GM12873 (cell line): ENCODE results near the gene LTN1.

Source experiments
- CTCF ChIP-seq: IDR thresholded peaks from 2 replicates; pipeline ENCODE4 v1.5.1; 2012; ENCODE audit warnings: low read depth, mild to moderate bottlenecking, moderate library complexity, low read length, control low read depth; ENCODE audit not compliant: insufficient read depth; ENCODE audit errors: missing control alignments

Gene LTN1, protein sequence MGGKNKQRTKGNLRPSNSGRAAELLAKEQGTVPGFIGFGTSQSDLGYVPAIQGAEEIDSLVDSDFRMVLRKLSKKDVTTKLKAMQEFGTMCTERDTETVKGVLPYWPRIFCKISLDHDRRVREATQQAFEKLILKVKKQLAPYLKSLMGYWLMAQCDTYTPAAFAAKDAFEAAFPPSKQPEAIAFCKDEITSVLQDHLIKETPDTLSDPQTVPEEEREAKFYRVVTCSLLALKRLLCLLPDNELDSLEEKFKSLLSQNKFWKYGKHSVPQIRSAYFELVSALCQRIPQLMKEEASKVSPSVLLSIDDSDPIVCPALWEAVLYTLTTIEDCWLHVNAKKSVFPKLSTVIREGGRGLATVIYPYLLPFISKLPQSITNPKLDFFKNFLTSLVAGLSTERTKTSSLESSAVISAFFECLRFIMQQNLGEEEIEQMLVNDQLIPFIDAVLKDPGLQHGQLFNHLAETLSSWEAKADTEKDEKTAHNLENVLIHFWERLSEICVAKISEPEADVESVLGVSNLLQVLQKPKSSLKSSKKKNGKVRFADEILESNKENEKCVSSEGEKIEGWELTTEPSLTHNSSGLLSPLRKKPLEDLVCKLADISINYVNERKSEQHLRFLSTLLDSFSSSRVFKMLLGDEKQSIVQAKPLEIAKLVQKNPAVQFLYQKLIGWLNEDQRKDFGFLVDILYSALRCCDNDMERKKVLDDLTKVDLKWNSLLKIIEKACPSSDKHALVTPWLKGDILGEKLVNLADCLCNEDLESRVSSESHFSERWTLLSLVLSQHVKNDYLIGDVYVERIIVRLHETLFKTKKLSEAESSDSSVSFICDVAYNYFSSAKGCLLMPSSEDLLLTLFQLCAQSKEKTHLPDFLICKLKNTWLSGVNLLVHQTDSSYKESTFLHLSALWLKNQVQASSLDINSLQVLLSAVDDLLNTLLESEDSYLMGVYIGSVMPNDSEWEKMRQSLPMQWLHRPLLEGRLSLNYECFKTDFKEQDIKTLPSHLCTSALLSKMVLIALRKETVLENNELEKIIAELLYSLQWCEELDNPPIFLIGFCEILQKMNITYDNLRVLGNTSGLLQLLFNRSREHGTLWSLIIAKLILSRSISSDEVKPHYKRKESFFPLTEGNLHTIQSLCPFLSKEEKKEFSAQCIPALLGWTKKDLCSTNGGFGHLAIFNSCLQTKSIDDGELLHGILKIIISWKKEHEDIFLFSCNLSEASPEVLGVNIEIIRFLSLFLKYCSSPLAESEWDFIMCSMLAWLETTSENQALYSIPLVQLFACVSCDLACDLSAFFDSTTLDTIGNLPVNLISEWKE (N-terminal part only)

GRCh38 chr21:28992526-28993292 is at the start of gene LTN1:
Gene LTN1 (minus strand): TSS chr21:28992877. CDS start chr21:28992805, 72 bp downstream.
- TF ChIP-seq CTCF, result no peak

- no peak for TF ChIP-seq CTCF
Measured at GRCh38 chr21:29034678-29035077, 42.0 kb upstream of the LTN1 start.

DNA sequence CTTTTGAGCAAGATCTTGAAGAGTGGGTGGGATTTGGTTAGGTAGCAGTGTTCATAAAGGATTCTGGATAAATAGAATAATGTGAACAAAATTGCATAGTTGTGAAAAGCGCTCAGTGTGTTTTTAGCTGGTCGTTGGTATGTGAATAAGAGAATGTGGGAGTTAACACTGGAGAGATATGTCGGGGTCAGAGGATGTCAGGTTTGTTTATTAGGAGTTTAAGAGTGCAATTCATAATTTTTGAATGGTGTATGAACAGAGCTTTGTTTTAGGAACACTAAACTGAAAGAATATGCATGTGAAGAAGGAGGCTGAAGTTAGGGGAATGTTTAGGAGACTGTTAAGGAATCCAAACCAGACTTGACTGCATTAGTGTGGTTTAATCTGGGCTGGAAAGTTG is 41.2 kb upstream of the LTN1 start:
- TF ChIP-seq CTCF, result no peak

- TF ChIP-seq CTCF, result no peak
Measured at GRCh38 chr21:29033301-29033700, 40.6 kb upstream of the LTN1 start.

DNA sequence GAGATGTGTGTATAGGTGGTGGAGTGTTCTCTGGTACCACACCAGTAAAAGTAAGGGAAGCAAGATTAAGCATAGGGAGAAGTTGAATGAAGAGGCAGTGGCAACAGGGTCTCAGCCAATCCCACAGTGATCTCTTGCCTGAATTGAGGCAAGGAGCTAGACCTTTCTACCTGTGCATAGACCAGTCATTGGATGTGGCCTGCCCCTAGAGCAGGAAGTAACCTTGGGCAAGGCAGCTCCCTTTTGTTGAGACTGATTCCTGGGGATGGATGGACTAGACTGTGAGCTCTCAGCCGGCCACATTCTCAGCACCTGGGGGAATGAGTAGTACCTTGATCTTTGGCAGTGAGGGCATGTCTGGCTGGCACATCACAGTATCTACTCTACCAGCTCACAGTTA is 38.2 kb upstream of the LTN1 start:
- TF ChIP-seq CTCF, result no peak

DNA sequence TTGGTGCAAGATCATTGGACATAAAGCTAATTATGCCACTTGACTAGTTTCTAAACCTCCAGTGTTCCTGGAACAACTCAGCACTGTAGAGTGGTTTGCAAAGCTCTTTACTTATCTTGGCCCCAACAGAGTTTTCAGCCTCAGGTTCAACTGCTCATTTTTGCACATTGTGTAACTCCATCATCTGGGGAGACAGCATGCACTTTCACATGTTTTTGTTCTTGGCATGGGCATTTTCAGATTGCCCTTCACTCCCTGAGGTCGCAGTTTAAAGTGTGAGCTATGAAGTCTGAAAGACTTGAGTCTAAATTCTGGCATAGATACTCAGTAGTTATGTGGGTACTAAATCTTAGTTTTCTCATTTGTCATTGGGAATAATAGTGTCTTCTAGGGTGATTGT is 36.8 kb upstream of the LTN1 start:
- TF ChIP-seq CTCF, result no peak
